Measurements from ENCODE around the gene LY6G6F. TPM values are rescaled to one million over a fixed set of nuclear protein-coding genes. Genes with fewer than 3 reads are reported as not detected.
"Not testable (repeated sequence)": the region's sequence is repeated elsewhere in the genome, so short reads cannot be mapped to it uniquely, and the experiment has no call there.

Gene LY6G6F
- polyA plus RNA-seq, 2 of the 4 experiments (the other 2 are of a cell fraction), result not detected

DNA sequence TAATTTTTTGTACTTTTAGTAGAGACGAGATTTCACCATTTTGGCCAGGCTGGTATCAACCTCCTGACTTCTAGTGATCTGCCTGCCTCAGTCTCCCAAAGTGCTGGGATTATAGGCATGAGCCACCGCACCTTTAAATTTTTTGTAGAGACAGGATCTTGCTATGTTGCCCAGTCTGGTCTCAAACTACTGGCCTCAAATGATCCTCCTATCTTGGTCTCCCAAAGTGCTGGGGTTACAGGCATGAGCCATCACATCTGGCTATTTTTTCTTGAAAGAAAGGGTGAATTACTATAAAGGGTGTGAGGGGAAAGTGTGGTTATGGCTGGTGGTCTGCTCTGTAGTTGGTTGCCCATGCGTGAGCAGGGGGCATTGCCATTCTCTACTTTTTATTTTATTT lies 1.6 kb downstream of the LY6G6F start:
- TF ChIP-seq POLR2A (IDR thresholded peaks at IDR 0.05; ENCODE audit: low read length), result no peak
- TF ChIP-seq, protein P1, sequence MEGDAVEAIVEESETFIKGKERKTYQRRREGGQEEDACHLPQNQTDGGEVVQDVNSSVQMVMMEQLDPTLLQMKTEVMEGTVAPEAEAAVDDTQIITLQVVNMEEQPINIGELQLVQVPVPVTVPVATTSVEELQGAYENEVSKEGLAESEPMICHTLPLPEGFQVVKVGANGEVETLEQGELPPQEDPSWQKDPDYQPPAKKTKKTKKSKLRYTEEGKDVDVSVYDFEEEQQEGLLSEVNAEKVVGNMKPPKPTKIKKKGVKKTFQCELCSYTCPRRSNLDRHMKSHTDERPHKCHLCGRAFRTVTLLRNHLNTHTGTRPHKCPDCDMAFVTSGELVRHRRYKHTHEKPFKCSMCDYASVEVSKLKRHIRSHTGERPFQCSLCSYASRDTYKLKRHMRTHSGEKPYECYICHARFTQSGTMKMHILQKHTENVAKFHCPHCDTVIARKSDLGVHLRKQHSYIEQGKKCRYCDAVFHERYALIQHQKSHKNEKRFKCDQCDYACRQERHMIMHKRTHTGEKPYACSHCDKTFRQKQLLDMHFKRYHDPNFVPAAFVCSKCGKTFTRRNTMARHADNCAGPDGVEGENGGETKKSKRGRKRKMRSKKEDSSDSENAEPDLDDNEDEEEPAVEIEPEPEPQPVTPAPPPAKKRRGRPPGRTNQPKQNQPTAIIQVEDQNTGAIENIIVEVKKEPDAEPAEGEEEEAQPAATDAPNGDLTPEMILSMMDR (IDR thresholded peaks at IDR 0.05), result no peak
- TF ChIP-seq HDAC2 (IDR thresholded peaks at IDR 0.05), result no peak
- Histone ChIP-seq H3K4me3 (no peak overlapping the region), H3K9me3 (no peaks in the 10 kb centered on the region), H3K4me1 (0 out of 3 replicates have a peak, but pooled peaks cover 3% of the 10 kb centered on the region), H3K4me2 (no peak overlapping the region), H3K27ac (no peak overlapping the region)
- WGBS (ENCODE audit: missing lambda C conversion rate), result 90% methylated on average over 3 of the region's 3 CpGs
- DNase-seq (ENCODE audit: low read depth in 1 of 2, low spot score in 1 of 2), result no peak
- ChIA-PET POLR2A (no interaction called here), CTCF (no interaction called here)
- no peak for ATAC-seq
- FAIRE-seq, result no peak

DNA sequence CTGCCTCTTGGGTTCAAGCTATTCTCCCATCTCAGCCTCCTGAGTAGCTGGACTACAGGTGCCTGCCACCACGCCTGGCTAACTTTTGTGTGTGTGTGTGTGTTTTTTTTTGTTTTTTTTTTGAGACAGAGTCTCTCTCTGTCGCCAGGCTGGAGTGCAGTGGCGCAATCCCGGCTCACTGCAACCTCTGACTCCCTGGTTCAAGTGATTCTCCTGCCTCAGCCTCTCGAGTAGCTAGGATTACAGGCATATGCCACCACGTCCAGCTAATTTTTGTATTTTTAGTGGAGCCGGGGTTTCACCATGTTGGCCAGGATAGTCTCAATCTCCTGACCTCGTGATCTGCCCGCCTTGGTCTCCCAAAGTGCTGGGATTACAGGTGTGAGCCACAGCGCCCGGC lies 2.5 kb downstream of the LY6G6F start:
- H3K9me3 ChIP-seq; ATAC-seq; H3K4me1 ChIP-seq; H3K4me3 ChIP-seq; POLR2A ChIA-PET; FAIRE-seq; DNase-seq (ENCODE audit: low read depth in 1 of 2, low spot score in 1 of 2); CTCF ChIA-PET; H3K4me2 ChIP-seq; H3K27ac ChIP-seq: not testable (repeated sequence)
- WGBS (ENCODE audit: missing lambda C conversion rate), result 74% methylated on average over 7 of the region's 11 CpGs

DNA sequence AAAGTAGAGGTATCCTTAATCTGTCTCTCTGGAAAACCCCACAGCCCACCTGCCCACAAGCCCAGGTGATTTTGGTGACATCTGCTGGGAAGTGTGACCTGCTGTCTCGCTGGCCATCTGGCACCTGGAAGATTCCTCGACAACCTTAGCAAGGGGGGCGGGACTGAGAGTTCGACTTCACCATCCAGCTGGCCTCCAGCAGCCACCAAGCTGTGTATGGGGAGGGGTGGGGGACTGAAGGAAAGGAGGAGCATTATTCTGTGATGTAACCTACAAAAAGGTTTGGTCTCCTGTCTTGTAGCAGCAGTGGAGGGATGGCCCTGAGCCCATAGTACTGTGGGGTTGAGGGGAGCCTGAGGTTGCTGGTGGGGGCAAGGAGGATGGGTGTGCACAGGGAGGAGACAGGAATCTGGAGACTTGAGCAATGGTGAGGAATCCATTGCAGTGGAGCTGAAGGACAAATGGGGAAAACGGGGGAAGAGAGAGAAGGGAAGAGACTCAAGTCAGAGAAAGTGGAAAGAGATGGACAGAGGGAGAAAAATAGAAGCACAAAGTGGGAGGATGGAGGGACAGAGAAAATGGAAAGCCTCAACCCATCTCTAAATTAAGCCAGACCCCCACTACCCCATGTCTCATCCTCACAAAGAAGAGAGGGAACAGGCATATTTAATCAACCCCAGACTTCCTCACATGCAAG lies 4.0 kb downstream of the LY6G6F start:
- ChIA-PET CTCF (interaction anchor here (1.0 to 1.3 kb wide), 2 partner anchors 18 to 59 kb away, joined by 3 to 4 read pairs; partner anchors contain the start of gene DDAH2), POLR2A (no interaction called here)
- Histone ChIP-seq H3K4me2 (no peak overlapping the region), H3K4me1 (0 out of 3 replicates have a peak, but pooled peaks cover 3% of the 10 kb centered on the region), H3K4me3 (no peak overlapping the region), H3K27ac (no peak overlapping the region), H3K9me3 (no peaks in the 10 kb centered on the region)
- 80% methylated on average over 3 of the region's 5 CpGs for WGBS (ENCODE audit: missing lambda C conversion rate)
- FAIRE-seq, result no peak
- no peak for DNase-seq (ENCODE audit: low read depth in 1 of 2, low spot score in 1 of 2)
- no peak for ATAC-seq
- TF ChIP-seq NFE2L2 (conservative IDR thresholded peaks at IDR 0.05; ENCODE audit: low read length), result no peak
- no peak for TF ChIP-seq EHMT2 (IDR thresholded peaks at IDR 0.05; ENCODE audit: low read depth)
- no peak for TF ChIP-seq HOXB5 (CRISPR knock-in tag; IDR thresholded peaks at IDR 0.05)
- no peak for TF ChIP-seq POLR2A (IDR thresholded peaks at IDR 0.05; ENCODE audit: low read length)
- TF ChIP-seq, protein P2, sequence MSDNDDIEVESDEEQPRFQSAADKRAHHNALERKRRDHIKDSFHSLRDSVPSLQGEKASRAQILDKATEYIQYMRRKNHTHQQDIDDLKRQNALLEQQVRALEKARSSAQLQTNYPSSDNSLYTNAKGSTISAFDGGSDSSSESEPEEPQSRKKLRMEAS (IDR thresholded peaks at IDR 0.05), result no peak
- TF ChIP-seq EP300 (IDR thresholded peaks at IDR 0.05), result no peak
- TF ChIP-seq ZNF302 (CRISPR knock-in tag; IDR thresholded peaks at IDR 0.05), result no peak
- no peak for TF ChIP-seq BHLHE40 (IDR thresholded peaks at IDR 0.05; ENCODE audit: low read depth, low read length)

DNA sequence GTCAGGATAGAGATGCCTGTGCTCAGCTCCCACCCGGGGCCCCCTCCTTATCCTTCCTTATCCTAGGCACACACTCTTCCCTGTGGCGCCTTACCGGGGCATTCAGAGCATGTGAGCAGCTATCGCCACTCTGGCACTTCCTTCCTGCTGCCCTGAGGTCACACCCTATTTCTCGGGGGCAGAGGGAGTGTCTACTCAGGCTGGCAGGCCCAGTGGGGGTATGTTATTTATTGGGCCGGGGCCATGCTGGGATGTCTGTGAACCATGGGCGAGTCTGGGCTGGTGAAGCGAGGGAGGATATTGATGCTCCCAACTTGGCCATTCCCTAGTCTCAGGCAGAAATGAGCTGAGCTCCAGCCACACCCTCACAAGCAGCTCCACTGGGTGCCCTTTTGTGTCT lies 4.6 kb downstream of the LY6G6F start:
- Histone ChIP-seq H3K4me3 (no peak overlapping the region), H3K27ac (no peak overlapping the region), H3K4me2 (no peak overlapping the region), H3K9me3 (no peaks in the 10 kb centered on the region), H3K4me1 (0 out of 3 replicates have a peak, but pooled peaks cover 3% of the 10 kb centered on the region)
- TF ChIP-seq, protein P3, sequence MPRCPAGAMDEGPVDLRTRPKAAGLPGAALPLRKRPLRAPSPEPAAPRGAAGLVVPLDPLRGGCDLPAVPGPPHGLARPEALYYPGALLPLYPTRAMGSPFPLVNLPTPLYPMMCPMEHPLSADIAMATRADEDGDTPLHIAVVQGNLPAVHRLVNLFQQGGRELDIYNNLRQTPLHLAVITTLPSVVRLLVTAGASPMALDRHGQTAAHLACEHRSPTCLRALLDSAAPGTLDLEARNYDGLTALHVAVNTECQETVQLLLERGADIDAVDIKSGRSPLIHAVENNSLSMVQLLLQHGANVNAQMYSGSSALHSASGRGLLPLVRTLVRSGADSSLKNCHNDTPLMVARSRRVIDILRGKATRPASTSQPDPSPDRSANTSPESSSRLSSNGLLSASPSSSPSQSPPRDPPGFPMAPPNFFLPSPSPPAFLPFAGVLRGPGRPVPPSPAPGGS (IDR thresholded peaks at IDR 0.05), result no peak
- TF ChIP-seq NFE2L2 (conservative IDR thresholded peaks at IDR 0.05; ENCODE audit: low read length) (no peak), ZFP36 (IDR thresholded peaks at IDR 0.05; ENCODE audit: borderline replicate concordance, partially characterized antibody) (no peak), CBX8 (IDR thresholded peaks at IDR 0.05) (no peak), NPAS2 (CRISPR knock-in tag; IDR thresholded peaks at IDR 0.05; ENCODE audit: borderline replicate concordance) (no peak), SMC3 (IDR thresholded peaks at IDR 0.05) (no peak), TFCP2L1 (CRISPR knock-in tag; IDR thresholded peaks at IDR 0.05) (no peak), POLR2A (IDR thresholded peaks at IDR 0.05; ENCODE audit: low read length) (no peak), HOXA7 (CRISPR knock-in tag; IDR thresholded peaks at IDR 0.05) (no peak), HOXB13 (CRISPR knock-in tag; IDR thresholded peaks at IDR 0.05; ENCODE audit: low read depth) (no peak), CBX2 (IDR thresholded peaks at IDR 0.05; ENCODE audit: borderline replicate concordance, low read depth) (no peak), MYC (IDR thresholded peaks at IDR 0.05; ENCODE audit: borderline replicate concordance, low read length) (no peak), ZNF302 (CRISPR knock-in tag; IDR thresholded peaks at IDR 0.05) (no peak), EHMT2 (IDR thresholded peaks at IDR 0.05; ENCODE audit: low read depth) (no peak), EHF (CRISPR knock-in tag; IDR thresholded peaks at IDR 0.05) (no peak)
- TF ChIP-seq, protein P4, sequence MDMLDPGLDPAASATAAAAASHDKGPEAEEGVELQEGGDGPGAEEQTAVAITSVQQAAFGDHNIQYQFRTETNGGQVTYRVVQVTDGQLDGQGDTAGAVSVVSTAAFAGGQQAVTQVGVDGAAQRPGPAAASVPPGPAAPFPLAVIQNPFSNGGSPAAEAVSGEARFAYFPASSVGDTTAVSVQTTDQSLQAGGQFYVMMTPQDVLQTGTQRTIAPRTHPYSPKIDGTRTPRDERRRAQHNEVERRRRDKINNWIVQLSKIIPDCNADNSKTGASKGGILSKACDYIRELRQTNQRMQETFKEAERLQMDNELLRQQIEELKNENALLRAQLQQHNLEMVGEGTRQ (IDR thresholded peaks at IDR 0.05), result no peak
- TF ChIP-seq, protein P5, sequence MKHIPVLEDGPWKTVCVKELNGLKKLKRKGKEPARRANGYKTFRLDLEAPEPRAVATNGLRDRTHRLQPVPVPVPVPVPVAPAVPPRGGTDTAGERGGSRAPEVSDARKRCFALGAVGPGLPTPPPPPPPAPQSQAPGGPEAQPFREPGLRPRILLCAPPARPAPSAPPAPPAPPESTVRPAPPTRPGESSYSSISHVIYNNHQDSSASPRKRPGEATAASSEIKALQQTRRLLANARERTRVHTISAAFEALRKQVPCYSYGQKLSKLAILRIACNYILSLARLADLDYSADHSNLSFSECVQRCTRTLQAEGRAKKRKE (CRISPR knock-in tag; IDR thresholded peaks at IDR 0.05; ENCODE audit: low read depth), result no peak
- DNase-seq (ENCODE audit: low read depth in 1 of 2, low spot score in 1 of 2), result no peak
- POLR2A ChIA-PET, result no interaction called here
- FAIRE-seq, result no peak
- CTCF ChIA-PET, result interaction anchor here (1.0 to 1.5 kb wide), 4 partner anchors 18 to 119 kb away, joined by 3 to 5 read pairs (median 4); partner anchors contain the start of gene DDAH2
- WGBS (ENCODE audit: missing lambda C conversion rate), result 45% methylated on average over 4 of the region's 8 CpGs
- ATAC-seq, result no peak
